GM12874 (cell line): ENCODE data around the gene FN3KRP.

Experiments
- CTCF ChIP-seq: IDR thresholded peaks from 2 replicates; pipeline ENCODE4 v1.5.1; 2011; ENCODE audit warnings: low read depth, mild to moderate bottlenecking, control low read depth, low read length, moderate library complexity; ENCODE audit not compliant: insufficient read depth

Gene FN3KRP

GRCh38 chr17:82748756-82749155 lies 32.2 kb downstream of the FN3KRP start:
- no peak for TF ChIP-seq CTCF

GRCh38 chr17:82750241-82750908 lies 33.9 kb downstream of the FN3KRP start:
- TF ChIP-seq CTCF, result no peak

GRCh38 chr17:82751171-82751570 lies 34.7 kb downstream of the FN3KRP start:
- TF ChIP-seq CTCF, result no peak

- no peak for TF ChIP-seq CTCF
Measured at GRCh38 chr17:82751571-82752370, 35.3 kb downstream of the FN3KRP start, which contains the start of gene TBCD. Gene TBCD (plus strand): TSS chr17:82752065. CDS start chr17:82752194, 129 bp downstream.

GRCh38 chr17:82752371-82753200 lies 36.1 kb downstream of the FN3KRP start:
- no peak for TF ChIP-seq CTCF

- no peak for TF ChIP-seq CTCF
Measured at GRCh38 chr17:82753201-82753464, 36.6 kb downstream of the FN3KRP start.

- no peak for TF ChIP-seq CTCF
Measured at GRCh38 chr17:82754297-82755208, 38.0 kb downstream of the FN3KRP start.
